IMR-90 (cell line): Measurements from ENCODE around the gene KCNQ1. TPM values are rescaled to one million over a fixed set of nuclear protein-coding genes. Genes with fewer than 3 reads are reported as not detected.

Experiments used
- ATAC-seq: fragments of 200-7000 bp; cut with Tn5 transposase; 2 replicates; pipeline ENCODE4 v1.9.1; 2020; ENCODE audit warnings: low read depth, mild to moderate bottlenecking, moderate library complexity
- BruUV-seq: library from RNA; stranded (reverse); fragments of 400-500 nt; replicated peaks from 2 replicates; lab custom pipeline; 2021; lab: Mats Ljungman, UMichigan
- CTCF ChIA-PET: fragments of 300-600 bp; formaldehyde crosslinking; extraction: SDS; loops from one replicate; lab custom pipeline; 2021; ENCODE audit warnings: antibody characterized with exemption; lab: Yijun Ruan, JAX
- POLR2A ChIA-PET: fragments of 300-600 bp; sonication (Branson Sonifier 250); formaldehyde crosslinking; loops from one replicate; lab custom pipeline; 2022; ENCODE audit warnings: antibody characterized with exemption; ENCODE audit not compliant: unreplicated experiment; lab: Charles Lee
- DNase-seq: peaks from one replicate; pipeline ENCODE4 v3.0.0; 2013
- H2AFZ ChIP-seq: replicated peaks from 2 replicates; pipeline ENCODE3; 2013; ENCODE audit warnings: low read length, mild to moderate bottlenecking; ENCODE audit not compliant: poor library complexity
- H2AK5ac ChIP-seq: 2 replicates; pipeline ENCODE4 v1.6.1; 2013; ENCODE audit warnings: low read depth, low read length, inconsistent platforms
- H2AK9ac ChIP-seq: replicated peaks from 2 replicates; pipeline ENCODE3; 2013; ENCODE audit warnings: mild to moderate bottlenecking, low read depth, low read length, moderate library complexity; ENCODE audit not compliant: poor library complexity
- H2BK120ac ChIP-seq: 2 replicates; pipeline ENCODE4 v1.6.1; 2013; ENCODE audit warnings: low read depth, low read length, inconsistent platforms
- H2BK15ac ChIP-seq: 3 replicates; pipeline ENCODE4 v1.6.1; 2013; ENCODE audit warnings: low read depth, low read length, inconsistent platforms
- H2BK20ac ChIP-seq: 2 replicates; pipeline ENCODE4 v1.6.1; 2013; ENCODE audit warnings: low read depth, mild to moderate bottlenecking, inconsistent platforms, low read length, moderate library complexity
- H2BK5ac ChIP-seq: 2 replicates; pipeline ENCODE4 v1.6.1; 2013; ENCODE audit warnings: mild to moderate bottlenecking, low read depth, low read length, inconsistent platforms; ENCODE audit not compliant: poor library complexity, severe bottlenecking
- H3K14ac ChIP-seq: replicated peaks from 2 replicates; pipeline ENCODE4 v1.6.1; 2013; ENCODE audit warnings: low read depth, low read length, inconsistent platforms
- H3K18ac ChIP-seq: 2 replicates; pipeline ENCODE4 v1.6.1; 2013; ENCODE audit warnings: low read depth, low read length, control low read depth
- H3K23ac ChIP-seq: 2 replicates; pipeline ENCODE4 v1.6.1; 2013; ENCODE audit warnings: low read depth, low read length, inconsistent platforms
- H3K27ac ChIP-seq: 2 replicates; pipeline ENCODE4 v1.5.1; 2013; ENCODE audit warnings: mild to moderate bottlenecking, control low read depth, low read length; ENCODE audit not compliant: insufficient read depth
- H3K27me3 ChIP-seq: 2 replicates; pipeline ENCODE4 v1.6.1; 2013; ENCODE audit warnings: low read length; ENCODE audit not compliant: control insufficient read depth, insufficient read depth
- H3K36me3 ChIP-seq: 2 replicates; pipeline ENCODE4 v1.6.1; 2013; ENCODE audit warnings: low read length, mixed read lengths; ENCODE audit not compliant: control insufficient read depth, insufficient read depth
- H3K4ac ChIP-seq: 2 replicates; pipeline ENCODE4 v1.6.1; 2013; ENCODE audit warnings: low read depth, low read length, inconsistent platforms
- H3K4me1 ChIP-seq: 2 replicates; pipeline ENCODE4 v1.6.1; 2013; ENCODE audit warnings: low read length, mixed read lengths; ENCODE audit not compliant: control insufficient read depth, insufficient read depth
- H3K4me2 ChIP-seq: 2 replicates; pipeline ENCODE4 v1.6.1; 2013; ENCODE audit warnings: low read depth, mild to moderate bottlenecking, control low read depth, low read length, moderate library complexity
- H3K4me3 ChIP-seq: 2 replicates; pipeline ENCODE4 v1.5.1; 2013; ENCODE audit warnings: low read depth, mild to moderate bottlenecking, control low read depth, low read length, moderate library complexity; ENCODE audit not compliant: insufficient read depth
- H3K56ac ChIP-seq: 2 replicates; pipeline ENCODE4 v1.6.1; 2013; ENCODE audit warnings: low read length, inconsistent platforms; ENCODE audit not compliant: insufficient read depth; ENCODE audit errors: extremely low read depth
- H3K79me1 ChIP-seq, 2 experiments: 2 replicates each; pipeline ENCODE4 v1.6.1; 2013; ENCODE audit warnings: low read length in 2 of 2, inconsistent platforms in 1 of 2, low read depth in 1 of 2
- H3K9ac ChIP-seq: 2 replicates; pipeline ENCODE4 v1.6.1; 2013; ENCODE audit warnings: low read depth, low read length, control low read depth
- H3K9me1 ChIP-seq: 2 replicates; pipeline ENCODE4 v1.6.1; 2013; ENCODE audit warnings: low read length, inconsistent platforms; ENCODE audit not compliant: insufficient read depth
- H3K9me3 ChIP-seq: 2 replicates; pipeline ENCODE4 v1.6.1; 2013; ENCODE audit warnings: low read length; ENCODE audit not compliant: control insufficient read depth, insufficient read depth
- H4K20me1 ChIP-seq: 2 replicates; pipeline ENCODE4 v1.6.1; 2013; ENCODE audit warnings: low read length, inconsistent platforms; ENCODE audit not compliant: insufficient read depth
- H4K5ac ChIP-seq: 2 replicates; pipeline ENCODE4 v1.6.1; 2013; ENCODE audit warnings: mild to moderate bottlenecking, low read depth, low read length, control low read depth
- H4K8ac ChIP-seq, 2 experiments: 2 replicates each; pipeline ENCODE4 v1.6.1; 2013; ENCODE audit warnings: low read depth in 2 of 2, low read length in 2 of 2, control low read depth in 1 of 2, inconsistent platforms in 1 of 2
- H4K91ac ChIP-seq: 2 replicates; pipeline ENCODE4 v1.6.1; 2013; ENCODE audit warnings: low read depth, low read length, inconsistent platforms; ENCODE audit not compliant: insufficient read depth
- CEBPB ChIP-seq: IDR thresholded peaks from 2 replicates; pipeline ENCODE4 v1.6.1; 2012; ENCODE audit warnings: low read depth, low read length, improper control_type of control experiment
- CHD1 ChIP-seq: IDR thresholded peaks from 2 replicates; pipeline ENCODE4 v1.6.1; 2012; ENCODE audit warnings: low read depth, low read length, improper control_type of control experiment
- ELK1 ChIP-seq: fragments of 150-350 bp; IDR thresholded peaks from 2 replicates; pipeline ENCODE4 v1.6.1; 2016; ENCODE audit warnings: low read depth, mild to moderate bottlenecking, low read length, moderate library complexity, borderline replicate concordance
- FOS ChIP-seq: fragments of 150-350 bp; IDR thresholded peaks from 2 replicates; pipeline ENCODE4 v1.6.1; 2016; ENCODE audit warnings: low read depth, low read length
- MAZ ChIP-seq: IDR thresholded peaks from 2 replicates; pipeline ENCODE4 v1.6.1; 2012; ENCODE audit warnings: low read depth, mild to moderate bottlenecking, low read length, improper control_type of control experiment, moderate library complexity, borderline replicate concordance
- MXI1 ChIP-seq: IDR thresholded peaks from 2 replicates; pipeline ENCODE4 v1.6.1; 2012; ENCODE audit warnings: low read depth, mild to moderate bottlenecking, low read length, moderate library complexity, borderline replicate concordance
- RAD21 ChIP-seq: IDR thresholded peaks from 2 replicates; pipeline ENCODE4 v1.6.1; 2012; ENCODE audit warnings: low read length, improper control_type of control experiment
- RCOR1 ChIP-seq: IDR thresholded peaks from 2 replicates; pipeline ENCODE4 v1.6.1; 2012; ENCODE audit warnings: mild to moderate bottlenecking, low read length, improper control_type of control experiment; ENCODE audit not compliant: insufficient replicate concordance
- SMC3 ChIP-seq: fragments of 150-350 bp; IDR thresholded peaks from 2 replicates; pipeline ENCODE4 v1.6.1; 2016; ENCODE audit warnings: low read depth, mild to moderate bottlenecking, antibody characterized with exemption, low read length, moderate library complexity
- WGBS, 2 experiments: methylation state at CpG; one replicate each; pipeline versions ENCODE4 v1.1.5 to v1.1.7; 2013; ENCODE audit warnings: missing lambda C conversion rate in 2 of 2; ENCODE audit not compliant: insufficient read length in 1 of 2; ENCODE audit errors: extremely low coverage in 2 of 2; 5-methylcytosine and 5-hydroxymethylcytosine counted together
- dilution Hi-C: fragments of 300-500 bp; cut with HindIII; formaldehyde crosslinking; loops from one replicate; pipeline ENCODE4 v1.14.3; 2018; ENCODE audit warnings: low sequenced_read_pairs; ENCODE audit not compliant: unreplicated experiment
- in situ Hi-C: fragments of 300-500 bp; cut with MboI; formaldehyde crosslinking; loops from 3 replicates; pipeline ENCODE4 v1.14.3; 2019; ENCODE audit warnings: low sequenced_read_pairs, inconsistent platforms, mixed read lengths
- intact Hi-C: fragments of 100-400 bp; cut with micrococcal nuclease; formaldehyde crosslinking; loops from 2 replicates; pipeline ENCODE4 v1.10.0; 2022
- polyA plus RNA-seq, 3 experiments: library from polyadenylated mRNA; depleted of rRNA; stranded (reverse); fragments of >200 nt; gene quantifications; 2 replicates each; pipeline ENCODE4 v1.2.3, GENCODE V29; 2012; ENCODE audit warnings: low replicate concordance in 1 of 3
- total RNA-seq: library from RNA; depleted of rRNA; stranded (reverse); fragments of >200 nt; gene quantifications from 2 replicates; pipeline ENCODE4 v1.2.3, GENCODE V29; 2012

KCNQ1 gene
- total and polyA plus RNA-seq, 2 of the 4 experiments (the other 2 are of a cell fraction), result 0.07 TPM; not detected in 1

- no peak overlapping the region for H2AFZ ChIP-seq
- no peak overlapping the region for H2AK5ac ChIP-seq
- H2BK120ac ChIP-seq, result no peak overlapping the region
- ChIA-PET CTCF (no interaction called here), POLR2A (no interaction called here)
- H3K4me1 ChIP-seq, result no peaks in the 10 kb centered on the region
- ATAC-seq, result no peak
- H3K36me3 ChIP-seq, result no peaks in the 10 kb centered on the region
- no peak overlapping the region for H3K9ac ChIP-seq
- H3K23ac ChIP-seq, result no peak overlapping the region
- no peaks in the 10 kb centered on the region for H3K79me1 ChIP-seq
- H3K4me2 ChIP-seq, result no peak overlapping the region
- no peak overlapping the region for H3K14ac ChIP-seq
- H3K4ac ChIP-seq, result no peak overlapping the region
- in situ Hi-C loops (no loop called here), dilution Hi-C loops (no loop called here), intact Hi-C loops (no loop called here)
- H4K5ac ChIP-seq, result no peak overlapping the region
- H2BK20ac ChIP-seq, result no peak overlapping the region
- H4K8ac ChIP-seq, result no peak overlapping the region
- H3K56ac ChIP-seq, result no peak overlapping the region
- H2AK9ac ChIP-seq, result no peak overlapping the region
- H4K91ac ChIP-seq, result no peak overlapping the region
- 0% methylated on average over 1 of the region's 27 CpGs; no CpG with 5 or more reads in 1 of the 2 experiments for WGBS, 2 experiments
- TF ChIP-seq MAZ, result no peak
- no peak for TF ChIP-seq RAD21
- no peak for TF ChIP-seq RCOR1
- no peak for TF ChIP-seq MXI1
- no peak for TF ChIP-seq FOS
- no peak for TF ChIP-seq CHD1
- no peak for TF ChIP-seq SMC3
- no peak for TF ChIP-seq CEBPB
- no peak for TF ChIP-seq ELK1
- no TSS peak for BruUV-seq
- H3K18ac ChIP-seq, result no peak overlapping the region
- H3K27ac ChIP-seq, result no peak overlapping the region
- no peak overlapping the region for H2BK15ac ChIP-seq
- no peak overlapping the region for H2BK5ac ChIP-seq
- peaks cover 2% of the 10 kb centered on the region; the same call in 1 of the 2 replicates for H3K9me3 ChIP-seq
- H3K9me1 ChIP-seq, result no peaks in the 10 kb centered on the region
- peaks cover 30% of the 10 kb centered on the region for H3K27me3 ChIP-seq
- H3K4me3 ChIP-seq, result no peak overlapping the region
- no peak for DNase-seq
- no peaks in the 10 kb centered on the region; the same call in 1 of the 2 replicates for H4K20me1 ChIP-seq
These were observed 28.7 kb downstream of the KCNQ1 start for GRCh38 chr11:2473361-2474058.
